ENCODE data around the gene PEX11B. TPM values are rescaled to one million over a fixed set of nuclear protein-coding genes. Genes with fewer than 3 reads are reported as not detected.

The PEX11B gene
- total and polyA plus RNA-seq, 2 of the 8 experiments (the other 6 are each of a cell fraction or from before 2014, with no cell fraction given), result 9.1 to 15.1 TPM

DNA sequence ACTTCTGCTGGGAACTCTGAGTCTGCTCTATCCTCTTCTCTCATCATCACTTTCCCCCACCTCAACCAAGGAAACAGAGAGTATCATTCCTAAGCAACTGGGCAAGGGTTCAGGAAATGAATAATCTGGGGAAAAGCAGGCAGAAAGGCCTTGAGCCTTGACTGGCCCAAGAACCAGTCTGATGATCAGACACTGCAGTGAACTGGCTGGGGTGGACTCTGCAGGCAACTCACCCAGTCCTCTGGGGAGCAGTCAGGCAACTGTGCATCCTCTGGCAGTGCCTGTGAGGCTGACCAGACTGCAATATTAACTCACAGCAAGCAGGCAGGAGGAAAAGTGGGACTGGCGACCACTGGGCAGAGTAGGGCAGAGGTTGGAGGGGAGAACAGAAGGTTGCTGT is 33.8 kb downstream of the PEX11B start:
- no peak for FAIRE-seq
- DNase-seq (ENCODE audit: low read depth in 1 of 2, low spot score in 2 of 2), result no peak
- H4K20me1 ChIP-seq (replicated peaks in 1 of 2; ENCODE audit: control insufficient read depth in 1 of 2, insufficient read depth in 2 of 2, low read length in 2 of 2), result no peaks in the 10 kb centered on the region
- H3K9ac ChIP-seq (replicated peaks in 1 of 4; ENCODE audit: extremely low read depth in 1 of 4, low read depth in 3 of 4, low read length in 3 of 4), result no peak overlapping the region
- H4K8ac ChIP-seq (ENCODE audit: extremely low read depth, insufficient read depth, low read length), result no peak overlapping the region
- no peak overlapping the region for H2BK5ac ChIP-seq (ENCODE audit: low read depth, low read length)
- no peaks in the 10 kb centered on the region for H3K79me1 ChIP-seq (ENCODE audit: low read depth, low read length)
- peaks cover 0 to 6% (median 0%) of the 10 kb centered on the region in 4 experiments; a peak in 3 of 7 replicates for H3K4me1 ChIP-seq (replicated peaks in 1 of 4; ENCODE audit: control insufficient read depth in 3 of 4, insufficient read depth in 4 of 4, low read length in 3 of 4)
- no peak overlapping the region for H4K5ac ChIP-seq (ENCODE audit: insufficient read length, low read depth, low read length)
- H3K18ac ChIP-seq (ENCODE audit: extremely low read depth, low read length), result no peak overlapping the region
- H3K4me2 ChIP-seq (ENCODE audit: insufficient read depth in 1 of 2, low read depth in 2 of 2, low read length in 2 of 2), result no peak overlapping the region; a peak in 1 of 4 replicates
- peaks cover 5% of the 10 kb centered on the region; the same call in 1 of the 2 replicates for H3K23me2 ChIP-seq (ENCODE audit: low read depth, low read length)
- H3K27me3 ChIP-seq (replicated peaks in 1 of 4; ENCODE audit: control insufficient read depth in 3 of 4, extremely low read depth in 1 of 4, insufficient read depth in 3 of 4, low read length in 3 of 4), result peaks cover 0 to 21% (median 15%) of the 10 kb centered on the region in 4 experiments; a peak in 6 of 7 replicates
- H3K14ac ChIP-seq (ENCODE audit: insufficient read length), result no peak overlapping the region
- no peak overlapping the region for H2BK120ac ChIP-seq (replicated peaks; ENCODE audit: low read depth, low read length)
- no peak overlapping the region for H3K56ac ChIP-seq (replicated peaks; ENCODE audit: insufficient read length, low read depth, low read length)
- no peak overlapping the region for H3K4me3 ChIP-seq (ENCODE audit: extremely low read depth in 1 of 4, insufficient read depth in 2 of 4, low read depth in 3 of 4, low read length in 4 of 4)
- H3K9me3 ChIP-seq (ENCODE audit: insufficient read depth in 2 of 2, low read depth in 1 of 2, low read length in 1 of 2), result no peaks in the 10 kb centered on the region
- H3K4ac ChIP-seq (replicated peaks; ENCODE audit: insufficient read length, low read depth, low read length), result no peak overlapping the region
- no peak overlapping the region for H2AFZ ChIP-seq (ENCODE audit: low read length)
- H3K27ac ChIP-seq (ENCODE audit: low read depth, low read length), result no peak overlapping the region
- H4K91ac ChIP-seq (replicated peaks; ENCODE audit: insufficient read length, low read length), result no peak overlapping the region
- CTCF ChIA-PET (ENCODE audit: partially characterized antibody), result interaction anchor here (3.8 to 5.0 kb wide), 2 partner anchors 12 to 26 kb away, joined by 18 to 19 read pairs; partner anchors contain the start of gene ITGA10
- 63% methylated on average over 1 of the region's 1 CpG; no CpG with 5 or more reads in 1 of the 2 experiments for WGBS, 2 experiments (ENCODE audit: extremely low coverage in 1 of 2, insufficient coverage in 1 of 2, insufficient read length in 1 of 2, insufficient replicate concordance in 2 of 2, low coverage in 1 of 2, low lambda C conversion rate in 2 of 2, missing lambda C conversion rate in 1 of 2)
- no peak for TF ChIP-seq BRCA1 (IDR thresholded peaks at IDR 0.05; ENCODE audit: low read depth, low read length)
- TF ChIP-seq RFX5 (IDR thresholded peaks at IDR 0.05; ENCODE audit: borderline replicate concordance, low read depth, low read length), result no peak
- TF ChIP-seq CTBP2 (IDR thresholded peaks at IDR 0.05; ENCODE audit: borderline replicate concordance, insufficient read depth, insufficient read length, low read length), result no peak
- no peak for TF ChIP-seq NANOG (IDR thresholded peaks at IDR 0.05; ENCODE audit: insufficient read depth, low read depth, low read length, poor library complexity, severe bottlenecking)
- TF ChIP-seq POU5F1 (IDR thresholded peaks at IDR 0.05; ENCODE audit: low read depth, low read length), result no peak
- TF ChIP-seq KDM1A (IDR thresholded peaks at IDR 0.05; ENCODE audit: borderline replicate concordance, low read length), result no peak
- no peak for TF ChIP-seq GABPA (IDR thresholded peaks at IDR 0.05; ENCODE audit: borderline replicate concordance, insufficient read depth, low read length)
- TF ChIP-seq JUN (IDR thresholded peaks at IDR 0.05; ENCODE audit: low read depth, low read length), result no peak
- H2BK20ac ChIP-seq (ENCODE audit: low read length), result no peak overlapping the region
- H2BK12ac ChIP-seq (ENCODE audit: low read depth, low read length), result no peak overlapping the region
- no peak overlapping the region for H3K23ac ChIP-seq (ENCODE audit: insufficient read length)
- no peaks in the 10 kb centered on the region for H3K79me2 ChIP-seq (ENCODE audit: control insufficient read depth in 1 of 2, insufficient read depth in 2 of 2, low read length in 2 of 2)
- no peaks in the 10 kb centered on the region for H3K36me3 ChIP-seq (ENCODE audit: control insufficient read depth in 2 of 4, insufficient read depth in 4 of 4, low read length in 3 of 4)
- H2BK15ac ChIP-seq (ENCODE audit: low read length), result no peak overlapping the region
- POLR2A ChIA-PET (ENCODE audit: partially characterized antibody), result interaction anchor here (1.0 to 1.3 kb wide), 2 partner anchors 8 to 40 kb away, joined by 3 read pairs; no protein-coding TSS in a partner anchor
- no peak overlapping the region for H2AK5ac ChIP-seq (ENCODE audit: low read depth, low read length)
